Bronchial epithelial cell (primary cell): ENCODE data around the gene OPN1MW3. TPM values are rescaled to one million over a fixed set of nuclear protein-coding genes. Genes with fewer than 3 reads are reported as not detected.
"Not testable (repeated sequence)": the region's sequence is repeated elsewhere in the genome, so short reads cannot be mapped to it uniquely, and the experiment has no call there.

Source experiments
- DNase-seq: peaks from one replicate; pipeline ENCODE4 v3.0.0-alpha.2; 2010; ENCODE audit warnings: low read depth
- FAIRE-seq: peaks from 2 replicates; lab custom pipeline; 2011; peaks lifted over from hg19 to GRCh38; lab: Jason Lieb, UNC
- H3K27me3 ChIP-seq: 2 replicates; pipeline ENCODE4 v1.5.1; 2011; ENCODE audit warnings: low read length; ENCODE audit not compliant: control insufficient read depth, insufficient read depth
- H3K36me3 ChIP-seq: 2 replicates; pipeline ENCODE4 v1.5.1; 2011; ENCODE audit warnings: low read length; ENCODE audit not compliant: control insufficient read depth, insufficient read depth
- H3K4me3 ChIP-seq: 2 replicates; pipeline ENCODE4 v1.5.1; 2011; ENCODE audit warnings: mild to moderate bottlenecking, low read depth, low read length, control low read depth
- total RNA-seq: library from RNA; depleted of rRNA; stranded (reverse); fragments of >200 nt; gene quantifications from 2 replicates; pipeline ENCODE4 v1.2.1, GENCODE V29; 2014

Gene OPN1MW3
- total RNA-seq: not detected in 2 replicates

DNA sequence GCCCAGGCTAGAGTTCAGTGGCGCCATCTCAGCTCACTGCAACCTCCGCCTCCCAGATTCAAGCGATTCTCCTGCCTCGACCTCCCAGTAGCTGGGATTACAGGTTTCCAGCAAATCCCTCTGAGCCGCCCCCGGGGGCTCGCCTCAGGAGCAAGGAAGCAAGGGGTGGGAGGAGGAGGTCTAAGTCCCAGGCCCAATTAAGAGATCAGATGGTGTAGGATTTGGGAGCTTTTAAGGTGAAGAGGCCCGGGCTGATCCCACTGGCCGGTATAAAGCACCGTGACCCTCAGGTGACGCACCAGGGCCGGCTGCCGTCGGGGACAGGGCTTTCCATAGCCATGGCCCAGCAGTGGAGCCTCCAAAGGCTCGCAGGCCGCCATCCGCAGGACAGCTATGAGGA lies at the start of gene OPN1MW3:
Gene OPN1MW3, plus strand, starts transcription at position 301 of the 400 bp plus-strand sequence. Its CDS starts 38 bp downstream, at position 339.
- H3K36me3 ChIP-seq, H3K4me3 ChIP-seq, H3K27me3 ChIP-seq, FAIRE-seq, DNase-seq: not testable (repeated sequence)

GRCh38 chrX:154209670-154210418 lies 47.5 kb upstream of the OPN1MW3 start:
- FAIRE-seq, H3K27me3 ChIP-seq, DNase-seq, H3K4me3 ChIP-seq, H3K36me3 ChIP-seq: not testable (repeated sequence)

DNA sequence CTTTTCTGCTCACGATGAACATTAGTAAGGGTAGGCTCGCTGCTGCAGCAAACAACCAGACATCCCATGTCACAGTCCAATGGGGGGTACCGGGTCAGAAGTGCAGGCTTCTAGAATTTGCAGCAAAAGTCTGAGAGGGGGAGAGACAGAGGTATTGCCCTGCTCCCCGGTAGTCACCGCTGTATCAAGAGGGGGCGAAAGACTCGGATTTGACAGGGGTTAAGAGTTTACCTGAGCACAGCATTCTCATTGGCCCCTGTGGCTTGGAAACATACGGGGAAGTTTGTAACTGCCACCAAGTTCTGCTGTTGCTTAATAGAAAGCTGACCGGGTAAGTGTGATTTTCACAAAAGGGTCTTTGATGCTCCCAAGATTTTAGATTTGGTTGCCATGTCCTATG lies 46.3 kb upstream of the OPN1MW3 start:
- not testable (repeated sequence) for H3K36me3 ChIP-seq, DNase-seq, FAIRE-seq, H3K27me3 ChIP-seq, H3K4me3 ChIP-seq

- H3K27me3 ChIP-seq, H3K36me3 ChIP-seq, DNase-seq, H3K4me3 ChIP-seq, FAIRE-seq: not testable (repeated sequence)
These were observed 45.9 kb upstream of the OPN1MW3 start for GRCh38 chrX:154211499-154211898.

GRCh38 chrX:154219456-154219855 lies 37.9 kb upstream of the OPN1MW3 start, which contains the start of gene OPN1MW2:
OPN1MW2 (plus strand) TSS chrX:154219756; CDS start chrX:154219816, 60 bp downstream.
- DNase-seq, H3K36me3 ChIP-seq, H3K4me3 ChIP-seq, H3K27me3 ChIP-seq, FAIRE-seq: not testable (repeated sequence)

DNA sequence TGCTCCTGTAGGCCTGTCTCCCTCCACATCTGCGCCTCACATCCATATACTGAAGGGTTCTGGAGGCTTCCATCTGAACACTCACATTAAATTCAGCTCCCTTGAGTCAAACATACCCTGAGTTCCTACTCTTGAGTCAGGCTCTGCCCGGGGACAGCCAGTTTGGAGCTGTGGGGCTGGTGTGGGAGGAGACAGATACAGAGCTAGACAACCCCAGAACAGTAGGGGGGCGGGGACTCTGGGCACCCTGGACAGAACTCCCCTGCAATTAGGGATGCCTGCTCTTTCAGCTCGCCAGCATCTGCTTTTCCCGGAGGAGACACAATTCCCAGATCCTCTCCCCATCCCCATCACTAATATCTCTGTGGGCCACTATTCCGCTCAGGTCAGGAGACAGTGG lies 32.1 kb upstream of the OPN1MW3 start:
- not testable (repeated sequence) for H3K36me3 ChIP-seq, FAIRE-seq, H3K27me3 ChIP-seq, DNase-seq, H3K4me3 ChIP-seq

DNA sequence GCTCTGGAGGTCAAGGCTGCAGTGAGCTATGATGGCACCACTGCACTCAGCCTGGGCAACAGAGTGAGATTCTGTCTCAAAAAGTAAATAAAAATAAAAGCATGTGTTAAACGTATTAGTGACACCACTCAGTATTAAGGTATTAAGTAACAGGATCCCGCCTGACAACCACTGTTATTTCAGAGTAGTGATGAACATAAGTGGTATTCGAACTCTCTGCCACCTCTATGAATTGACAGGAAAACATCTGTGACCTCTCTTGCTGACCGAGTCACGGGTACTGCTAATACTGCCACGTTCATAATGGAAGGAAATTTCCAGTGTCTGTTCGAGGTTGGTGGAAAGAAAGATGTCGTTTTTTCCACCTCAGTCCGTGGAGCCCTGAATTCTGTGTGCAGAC lies 30.7 kb upstream of the OPN1MW3 start:
- not testable (repeated sequence) for H3K4me3 ChIP-seq, DNase-seq, H3K27me3 ChIP-seq, H3K36me3 ChIP-seq, FAIRE-seq

DNA sequence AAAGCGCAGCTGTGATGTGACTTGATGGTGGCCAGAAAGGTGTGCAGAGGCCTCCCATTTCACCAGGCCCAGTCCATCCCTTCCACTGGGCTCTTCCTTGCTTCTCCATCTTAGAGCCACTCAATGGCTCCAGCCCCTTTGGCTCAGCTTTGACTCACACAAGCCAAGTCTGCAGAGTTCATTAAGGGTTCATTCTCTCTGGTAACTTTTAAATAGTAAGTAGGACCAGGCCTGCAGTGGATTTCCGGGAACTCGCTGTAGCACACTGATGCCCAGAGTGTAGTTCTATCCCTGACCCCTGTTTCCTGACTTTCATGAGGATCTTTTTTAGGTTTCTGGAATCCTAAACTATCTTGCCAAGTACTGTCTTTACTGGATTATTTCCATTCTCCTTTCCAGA lies 25.9 kb upstream of the OPN1MW3 start:
- not testable (repeated sequence) for H3K4me3 ChIP-seq, FAIRE-seq, DNase-seq

GRCh38 chrX:154233620-154234019 lies 23.8 kb upstream of the OPN1MW3 start:
- not testable (repeated sequence) for H3K27me3 ChIP-seq, H3K4me3 ChIP-seq, FAIRE-seq, H3K36me3 ChIP-seq, DNase-seq

More for the DNA sequence above, 25.9 kb upstream of the OPN1MW3 start:
- not testable (repeated sequence) for H3K36me3 ChIP-seq, H3K27me3 ChIP-seq

DNA sequence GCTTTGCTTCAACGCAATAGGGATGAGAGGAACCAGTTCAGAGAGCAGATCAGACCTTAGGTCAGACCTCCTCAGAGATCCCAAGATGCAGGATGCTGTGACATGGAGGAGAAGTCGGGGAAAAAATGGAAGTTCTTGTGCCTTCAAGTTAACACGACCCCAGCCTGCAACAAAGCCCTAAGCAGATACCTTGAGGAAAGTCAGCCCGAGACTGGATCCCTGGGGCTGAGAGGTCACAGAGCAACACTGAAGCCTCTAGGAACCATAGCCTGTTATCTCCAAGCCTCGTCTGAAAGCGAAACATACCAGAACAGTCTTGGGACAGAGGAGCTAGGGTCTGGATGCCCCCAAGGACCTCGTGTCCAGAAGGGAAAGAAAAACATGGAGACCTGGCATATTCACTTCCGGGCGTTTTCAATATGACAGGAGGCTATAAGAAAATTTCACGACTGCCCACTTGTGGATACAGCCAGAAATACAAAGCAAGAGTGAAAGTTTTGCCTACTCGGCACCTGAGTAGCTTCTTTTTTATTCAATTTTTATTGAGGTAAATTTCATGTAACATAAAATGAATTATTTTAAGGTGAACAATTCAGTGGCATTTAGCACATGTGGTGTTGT lies 18.3 kb upstream of the OPN1MW3 start:
- not testable (repeated sequence) for H3K4me3 ChIP-seq, DNase-seq

GRCh38 chrX:154239982-154240503 lies 17.3 kb upstream of the OPN1MW3 start:
- not testable (repeated sequence) for FAIRE-seq, DNase-seq, H3K4me3 ChIP-seq, H3K27me3 ChIP-seq, H3K36me3 ChIP-seq

More for the DNA sequence above, 18.3 kb upstream of the OPN1MW3 start:
- not testable (repeated sequence) for H3K27me3 ChIP-seq, H3K36me3 ChIP-seq, FAIRE-seq

GRCh38 chrX:154247377-154248045 lies 9.9 kb upstream of the OPN1MW3 start:
- DNase-seq, H3K4me3 ChIP-seq, H3K27me3 ChIP-seq, H3K36me3 ChIP-seq, FAIRE-seq: not testable (repeated sequence)

DNA sequence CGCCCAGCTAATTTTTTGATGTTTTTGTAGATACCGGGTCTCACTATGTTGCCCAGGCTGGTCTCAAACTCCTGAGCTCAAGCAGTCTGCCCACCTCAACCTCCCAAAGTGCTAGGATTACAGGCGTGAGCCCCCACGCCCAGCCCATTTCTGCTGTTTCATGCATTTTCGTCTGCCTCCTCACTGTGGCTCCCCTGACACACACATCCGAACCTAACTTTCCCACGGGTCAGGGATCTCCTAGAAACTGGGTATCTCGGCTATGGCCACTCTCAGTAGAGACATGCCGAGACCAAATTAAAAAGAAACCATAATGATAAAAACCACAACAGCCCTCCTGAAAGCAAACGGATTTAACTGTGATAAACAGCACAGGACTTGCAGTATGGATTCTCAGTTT lies 9.3 kb upstream of the OPN1MW3 start:
- H3K36me3 ChIP-seq, H3K27me3 ChIP-seq, DNase-seq, FAIRE-seq, H3K4me3 ChIP-seq: not testable (repeated sequence)

DNA sequence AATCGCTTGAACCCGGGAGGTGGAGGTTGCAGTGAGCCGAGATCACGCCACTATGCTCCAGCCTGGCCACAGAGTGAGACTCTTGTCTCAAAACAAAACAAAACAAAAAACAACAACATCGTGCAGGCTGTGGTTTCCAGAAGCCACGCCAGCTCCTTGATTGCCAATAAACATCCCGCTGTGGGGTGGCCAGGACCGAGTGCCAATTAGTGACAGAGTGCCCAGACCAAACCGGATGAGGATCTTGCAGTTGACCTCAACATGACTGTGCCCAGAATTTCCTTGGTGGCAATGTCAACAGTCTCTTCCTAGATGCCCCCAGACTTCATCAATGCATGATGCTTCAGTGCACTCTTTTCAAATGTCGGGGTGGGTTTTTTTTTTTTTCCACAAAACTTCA lies 1.3 kb downstream of the OPN1MW3 start:
- not testable (repeated sequence) for FAIRE-seq, H3K27me3 ChIP-seq, H3K36me3 ChIP-seq, H3K4me3 ChIP-seq, DNase-seq
